GM15510 (cell line): ENCODE results near the gene FASTKD2.

ENCODE experiments used
- POLR2A ChIP-seq: IDR thresholded peaks from 3 replicates; pipeline ENCODE4 v1.6.1; 2011; ENCODE audit warnings: borderline replicate concordance; ENCODE audit not compliant: insufficient read length; ENCODE audit errors: extremely low read depth

Gene FASTKD2

DNA sequence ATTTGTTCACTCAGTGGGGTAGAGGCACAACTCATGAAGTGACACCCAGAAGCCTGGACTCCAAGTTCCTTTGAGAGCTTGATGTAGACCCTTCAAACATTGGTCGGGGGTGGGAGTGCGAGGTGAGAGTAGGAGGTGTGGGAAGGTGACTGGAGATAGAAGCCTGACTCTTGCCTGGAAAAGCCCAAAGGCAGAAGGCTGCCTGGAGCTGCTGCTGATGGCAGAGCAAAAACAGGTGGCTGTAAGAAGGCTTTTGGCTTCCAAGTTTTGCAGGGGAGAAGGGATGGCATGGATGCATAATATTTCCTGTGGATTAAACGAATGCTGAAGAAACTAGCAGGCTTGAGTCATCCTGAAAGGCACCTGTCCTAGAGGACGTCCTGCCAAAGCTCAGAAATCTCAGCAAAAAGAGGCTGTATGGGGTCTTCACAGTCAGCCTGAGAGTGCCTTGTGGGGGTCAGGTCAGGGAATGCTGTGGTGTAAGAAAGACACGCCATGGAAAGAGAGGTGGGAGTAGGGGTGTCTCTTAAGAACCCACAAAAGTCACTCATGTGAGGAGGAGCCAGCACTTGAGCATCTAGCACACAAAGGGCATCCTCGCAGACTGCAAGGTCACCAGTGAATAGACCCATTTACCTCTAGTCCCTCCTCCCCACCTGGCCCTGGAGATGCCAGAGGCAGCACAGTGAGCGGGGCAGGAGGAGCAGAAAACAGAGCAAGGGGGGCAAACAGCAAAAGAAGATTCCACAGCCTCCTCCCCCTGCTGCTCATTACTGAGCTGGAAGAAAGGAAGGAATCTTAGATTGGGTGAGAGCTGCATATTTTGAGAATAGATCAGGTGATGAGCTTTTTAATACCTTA, 37.5 kb downstream of the FASTKD2 start:
- TF ChIP-seq POLR2A, result no peak

- no peak for TF ChIP-seq POLR2A
Measured at GRCh38 chr2:206804326-206804725, 38.9 kb downstream of the FASTKD2 start.

DNA sequence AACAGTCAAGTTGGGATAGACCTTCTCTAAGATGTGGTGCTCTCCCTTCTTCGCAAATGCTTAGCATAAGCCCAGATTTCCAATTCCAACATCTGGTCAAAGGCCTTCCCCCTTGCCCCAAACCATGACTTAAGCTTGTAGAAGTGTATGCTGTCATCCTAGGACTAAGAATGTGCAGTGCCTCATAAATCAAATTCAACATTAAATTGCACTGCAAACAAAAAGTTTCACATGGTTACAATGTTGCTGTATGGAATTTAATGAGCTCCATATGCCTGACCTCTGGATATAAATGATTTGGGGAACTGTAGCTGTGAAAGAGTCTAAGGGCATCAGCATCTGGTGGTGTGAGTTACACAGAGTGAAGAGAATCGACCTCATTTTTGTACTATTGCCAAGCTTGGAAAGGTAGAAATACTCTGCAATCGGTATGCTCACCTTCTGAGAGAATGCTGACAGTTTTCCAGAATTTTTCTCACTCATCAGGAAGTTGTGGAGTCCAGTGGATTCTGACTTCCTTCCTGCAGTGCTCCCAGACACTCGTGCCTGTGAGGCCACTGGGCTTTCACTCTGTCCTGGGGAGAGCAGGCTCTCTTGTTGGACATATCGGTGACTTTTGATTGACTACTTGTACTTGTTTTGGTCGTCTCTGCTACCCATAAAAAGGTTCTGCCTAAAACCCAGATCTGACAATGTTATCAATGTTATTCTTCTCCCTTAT, 40.6 kb downstream of the FASTKD2 start:
- no peak for TF ChIP-seq POLR2A

GRCh38 chr2:206814498-206814897, 49.1 kb downstream of the FASTKD2 start:
- no peak for TF ChIP-seq POLR2A

- TF ChIP-seq POLR2A, result no peak
Measured at GRCh38 chr2:206820807-206821206, 55.4 kb downstream of the FASTKD2 start.

DNA sequence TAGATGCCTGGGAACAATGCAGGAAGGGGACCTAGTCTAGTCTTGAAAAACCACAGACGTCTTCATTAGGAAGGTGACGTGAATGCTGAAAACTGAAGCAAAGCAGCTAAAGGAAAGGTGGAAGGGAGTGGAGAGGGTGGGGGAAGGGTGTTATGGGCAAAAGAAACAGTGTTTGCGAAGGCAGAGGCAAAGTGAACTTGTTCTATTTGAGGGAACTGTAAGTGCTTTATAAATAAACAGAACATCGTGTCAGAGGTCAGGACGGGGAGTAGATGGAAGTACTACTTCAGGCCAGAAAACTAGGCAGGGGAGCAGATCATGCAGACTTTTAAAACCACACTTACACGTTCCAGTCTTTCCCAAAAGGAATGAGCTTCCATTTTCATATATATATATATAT, 57.8 kb downstream of the FASTKD2 start:
- TF ChIP-seq POLR2A, result no peak

DNA sequence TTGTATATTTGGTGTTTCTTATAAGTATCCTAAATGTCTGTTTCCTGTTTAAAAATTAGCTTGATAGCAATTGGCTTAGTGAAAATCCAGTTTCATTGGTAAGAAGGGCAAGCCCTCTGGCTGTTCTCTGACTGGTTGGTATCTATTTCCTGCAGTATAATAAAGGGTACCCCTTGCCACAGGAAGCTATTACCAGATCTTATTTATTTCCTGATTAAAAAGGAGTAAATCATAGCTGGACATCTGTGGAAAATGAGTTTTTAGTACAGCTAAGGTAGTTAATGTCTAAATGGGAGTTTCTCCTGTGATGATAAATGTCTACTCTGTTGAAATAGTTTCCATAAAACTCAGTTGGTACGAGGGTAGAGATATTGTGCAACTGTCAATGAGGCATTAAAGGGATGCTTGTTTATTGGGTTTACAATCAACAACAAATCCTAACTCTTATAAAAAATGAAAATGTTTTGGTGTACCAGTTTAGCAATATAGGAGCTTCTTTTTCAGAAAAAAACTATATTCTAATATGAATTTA, 58.7 kb downstream of the FASTKD2 start:
- TF ChIP-seq POLR2A, result no peak

DNA sequence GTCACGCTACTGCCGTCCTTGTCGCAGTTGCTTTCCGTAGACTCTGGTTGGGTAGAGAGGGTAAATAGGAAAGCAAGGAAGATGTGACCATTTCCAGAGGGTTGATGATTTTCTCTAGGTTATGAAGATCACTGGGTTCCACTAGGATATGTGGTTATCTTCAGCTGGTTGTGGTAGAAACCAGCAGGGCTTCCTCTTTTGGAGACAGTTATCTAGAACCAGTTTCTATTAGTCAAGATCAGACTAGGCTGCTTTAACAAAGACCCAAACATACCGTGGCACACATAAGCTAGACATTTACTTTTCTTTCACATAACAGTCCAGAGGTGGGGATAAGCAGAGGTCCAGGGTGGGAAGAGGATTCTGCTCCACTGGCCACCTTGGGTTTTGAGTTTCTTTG, 59.6 kb downstream of the FASTKD2 start:
- no peak for TF ChIP-seq POLR2A

GRCh38 chr2:206831442-206831995, 66.1 kb downstream of the FASTKD2 start:
- no peak for TF ChIP-seq POLR2A

DNA sequence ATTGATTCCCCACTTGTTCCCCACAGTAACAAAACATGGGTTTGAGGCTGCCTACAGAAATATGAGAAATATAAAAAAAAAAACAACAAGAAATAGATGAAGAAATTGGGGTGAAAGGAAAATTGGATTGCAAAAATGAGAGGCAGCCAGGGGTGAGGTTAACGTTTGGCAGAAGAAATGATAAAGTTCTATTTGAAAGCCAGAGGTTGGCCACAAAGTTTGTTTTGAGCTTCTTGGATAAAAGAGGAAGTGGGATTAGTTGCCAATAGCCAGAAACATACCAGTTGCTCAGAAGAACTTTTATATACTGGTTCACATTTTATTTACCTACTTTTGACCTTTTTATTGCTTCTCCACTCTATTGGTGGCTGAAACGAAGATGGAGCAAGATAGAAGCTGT, 67.5 kb downstream of the FASTKD2 start:
- TF ChIP-seq POLR2A, result no peak

- TF ChIP-seq POLR2A, result no peak
Measured at GRCh38 chr2:206833291-206833690, 67.9 kb downstream of the FASTKD2 start.

- no peak for TF ChIP-seq POLR2A
Measured at GRCh38 chr2:206836722-206837121, 71.3 kb downstream of the FASTKD2 start.

GRCh38 chr2:206837775-206838174, 72.4 kb downstream of the FASTKD2 start:
- TF ChIP-seq POLR2A, result no peak

GRCh38 chr2:206838690-206839089, 73.3 kb downstream of the FASTKD2 start:
- no peak for TF ChIP-seq POLR2A

DNA sequence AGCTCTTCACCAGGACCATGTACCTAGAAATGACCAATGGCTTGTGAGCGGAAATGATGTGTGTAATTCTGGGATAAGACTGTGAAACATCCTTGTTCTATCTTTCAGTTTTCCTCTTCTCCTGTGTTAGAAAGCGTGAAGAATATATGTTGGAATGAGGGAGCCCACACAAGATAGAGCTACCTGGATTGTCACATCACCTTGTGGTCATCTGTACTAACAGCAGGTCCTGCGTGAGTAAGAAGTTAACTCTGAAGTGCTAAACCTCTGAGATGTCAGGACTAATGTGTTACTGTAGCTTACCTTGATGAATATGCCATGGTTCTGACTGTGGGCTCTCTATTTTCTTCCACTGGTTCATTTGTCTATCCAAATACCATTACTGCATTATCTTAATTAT, 75.6 kb downstream of the FASTKD2 start:
- no peak for TF ChIP-seq POLR2A
